SJSA1 (cell line): ENCODE data around the gene IQSEC1. TPM values are rescaled to one million over a fixed set of nuclear protein-coding genes. Genes with fewer than 3 reads are reported as not detected.

Source experiments
- DNase-seq, 2 experiments: peaks; one replicate each; pipeline ENCODE4 v3.0.0-alpha.2; 2015 to 2020; ENCODE audit warnings: low spot score in 2 of 2, low read depth in 1 of 2
- H3K27ac ChIP-seq: fragments of 250-450 bp; sonication (Bioruptor Pico); 2 replicates; pipeline ENCODE4 v1.5.1; 2020; ENCODE audit warnings: mild to moderate bottlenecking, moderate library complexity
- H3K27me3 ChIP-seq: fragments of 250-450 bp; sonication (Bioruptor Pico); replicated peaks from 2 replicates; pipeline ENCODE4 v1.5.1; 2020; ENCODE audit warnings: mild to moderate bottlenecking, moderate library complexity
- H3K36me3 ChIP-seq: fragments of 250-450 bp; sonication (Bioruptor Pico); 2 replicates; pipeline ENCODE4 v1.5.1; 2020; ENCODE audit warnings: mild to moderate bottlenecking
- H3K4me1 ChIP-seq: fragments of 250-450 bp; sonication (Bioruptor Pico); replicated peaks from 2 replicates; pipeline ENCODE4 v1.6.1; 2021; ENCODE audit warnings: mild to moderate bottlenecking
- H3K4me3 ChIP-seq: fragments of 250-450 bp; sonication (Bioruptor Pico); 2 replicates; pipeline ENCODE4 v1.5.1; 2020; ENCODE audit warnings: mild to moderate bottlenecking
- H3K9me3 ChIP-seq: fragments of 250-450 bp; sonication (Bioruptor Pico); replicated peaks from 2 replicates; pipeline ENCODE4 v1.5.1; 2020; ENCODE audit warnings: mild to moderate bottlenecking
- total RNA-seq: library from RNA; depleted of rRNA; stranded (reverse); fragments of >200 nt; shearing (Covaris generic); gene quantifications from 2 replicates; pipeline ENCODE4 v1.2.3, GENCODE V29; 2014

The IQSEC1 gene
- total RNA-seq, 1 experiment from 2014 or later: 6.5 TPM

DNA sequence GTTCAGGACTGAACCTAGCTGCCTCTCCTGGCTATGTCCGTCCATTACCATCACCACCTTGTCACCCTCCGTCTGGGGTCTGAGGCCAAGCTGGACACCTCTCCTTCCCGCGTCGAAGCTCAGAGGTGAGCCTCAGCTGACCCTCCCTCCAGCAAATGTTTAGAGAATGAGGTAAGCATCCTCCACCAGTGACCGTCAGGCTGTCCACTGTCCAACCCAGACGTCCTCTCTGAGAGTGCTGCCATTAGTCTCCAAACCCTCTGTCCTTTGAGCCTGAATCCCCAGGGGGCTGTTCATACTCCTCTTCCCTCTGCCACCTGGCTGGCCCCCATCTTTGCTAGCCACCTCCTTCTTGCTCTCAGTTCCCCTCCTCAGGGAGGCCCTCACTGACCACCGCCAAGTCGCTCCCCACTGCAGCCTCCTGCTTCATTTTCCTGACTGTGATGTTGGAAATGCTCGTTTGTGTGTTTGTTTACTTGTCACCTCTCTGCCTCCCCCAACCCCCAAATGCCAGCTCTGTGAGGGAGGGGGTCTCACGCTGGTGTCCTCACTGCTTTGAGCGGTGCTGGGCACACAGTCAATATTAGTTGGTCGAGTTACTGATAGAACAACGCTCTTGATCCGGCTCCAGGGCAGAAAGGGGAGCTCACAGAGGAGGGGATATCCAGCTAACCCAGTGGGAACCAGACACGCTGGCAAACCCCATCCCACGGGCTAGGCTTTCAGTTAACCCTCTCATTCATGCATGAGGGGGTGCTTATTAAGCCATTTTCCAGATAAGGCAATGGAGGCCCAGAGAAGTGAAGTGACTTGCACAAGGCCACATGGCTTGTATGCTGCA, 64.9 kb downstream of the IQSEC1 start:
- H3K4me1 ChIP-seq: no peaks in the 10 kb centered on the region
- no peak overlapping the region for H3K27ac ChIP-seq
- DNase-seq: no peak
- no peak overlapping the region for H3K4me3 ChIP-seq
- no peaks in the 10 kb centered on the region for H3K36me3 ChIP-seq
- H3K9me3 ChIP-seq: no peaks in the 10 kb centered on the region
- H3K27me3 ChIP-seq: no peaks in the 10 kb centered on the region

DNA sequence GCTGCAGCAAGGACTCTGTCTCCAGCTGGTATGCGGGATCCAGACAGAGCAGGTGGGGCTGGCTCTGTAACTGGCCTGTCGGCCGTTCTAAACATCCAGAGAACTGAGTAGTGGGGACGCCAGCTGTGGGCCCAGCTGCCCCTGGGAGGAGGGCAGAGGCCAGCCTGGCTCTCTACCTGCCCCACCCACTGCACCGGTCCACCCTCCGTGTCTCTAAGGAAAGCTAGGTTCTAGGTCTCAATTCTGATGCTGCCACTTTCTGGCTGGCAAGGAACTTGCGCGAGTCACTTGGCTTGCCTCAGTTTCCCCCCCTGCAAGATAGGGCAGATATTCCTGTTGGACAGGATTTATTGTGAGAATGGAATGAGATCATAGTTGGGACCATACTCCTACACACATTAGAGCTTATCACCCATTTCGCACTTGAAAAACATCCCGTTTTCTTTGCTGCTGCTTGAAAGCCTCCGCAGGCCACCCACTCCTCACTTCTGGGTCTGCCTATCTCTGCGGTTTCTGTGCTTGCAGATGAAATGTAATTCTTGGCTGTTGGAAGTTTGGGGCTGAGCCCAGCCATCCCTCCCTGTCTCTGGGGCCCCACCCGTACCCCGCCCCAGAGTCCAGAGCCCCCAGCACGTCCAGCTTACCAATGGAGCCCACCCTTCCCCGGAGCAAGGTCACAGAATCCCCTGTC, 65.8 kb downstream of the IQSEC1 start:
- Histone ChIP-seq H3K9me3 (no peaks in the 10 kb centered on the region), H3K4me1 (no peaks in the 10 kb centered on the region), H3K36me3 (no peaks in the 10 kb centered on the region), H3K27ac (no peak overlapping the region), H3K4me3 (no peak overlapping the region), H3K27me3 (0 out of 2 replicates have a peak, but pooled peaks cover 4% of the 10 kb centered on the region)
- no peak for DNase-seq

DNA sequence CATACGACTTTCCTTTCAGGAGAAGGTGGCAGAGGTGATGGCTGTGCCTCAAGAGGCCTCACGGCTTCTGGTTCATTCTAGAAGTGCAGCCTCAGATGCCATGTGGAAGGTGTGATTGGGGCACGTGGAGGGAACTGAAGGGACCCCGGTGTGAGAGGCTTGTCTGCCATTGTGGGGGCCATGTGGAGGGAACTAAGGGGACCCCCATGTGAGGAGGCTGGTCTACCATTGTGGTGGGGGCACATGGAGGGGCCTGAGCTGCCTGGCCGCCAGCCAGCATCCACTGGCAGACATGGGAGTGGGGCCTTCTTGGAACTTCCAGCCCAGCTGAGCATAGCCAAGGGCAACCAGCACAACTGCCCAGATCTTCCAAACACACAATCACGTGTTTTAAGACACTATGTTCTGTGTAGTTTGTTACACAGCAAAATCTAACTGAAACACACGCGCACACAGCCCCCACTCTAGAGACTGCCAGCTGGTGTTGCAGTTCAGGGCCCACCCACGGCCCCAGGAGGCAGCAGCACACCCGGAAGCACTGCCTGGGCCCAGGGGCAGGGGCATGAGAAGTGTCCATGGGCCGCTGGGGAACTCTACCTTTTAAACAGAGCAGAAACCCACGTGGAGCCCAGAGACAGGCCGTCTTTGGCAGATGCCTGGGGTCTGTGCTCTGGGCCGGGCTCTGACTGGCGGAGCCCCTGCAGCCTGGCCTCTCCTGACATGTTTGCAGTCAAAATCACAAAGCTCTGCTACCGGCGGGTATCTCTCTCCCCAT, 66.8 kb downstream of the IQSEC1 start:
- Histone ChIP-seq H3K27me3 (0 out of 2 replicates have a peak, but pooled peaks cover 4% of the 10 kb centered on the region), H3K4me3 (no peak overlapping the region), H3K27ac (no peak overlapping the region), H3K9me3 (no peaks in the 10 kb centered on the region), H3K4me1 (no peaks in the 10 kb centered on the region), H3K36me3 (no peaks in the 10 kb centered on the region)
- DNase-seq: no peak

DNA sequence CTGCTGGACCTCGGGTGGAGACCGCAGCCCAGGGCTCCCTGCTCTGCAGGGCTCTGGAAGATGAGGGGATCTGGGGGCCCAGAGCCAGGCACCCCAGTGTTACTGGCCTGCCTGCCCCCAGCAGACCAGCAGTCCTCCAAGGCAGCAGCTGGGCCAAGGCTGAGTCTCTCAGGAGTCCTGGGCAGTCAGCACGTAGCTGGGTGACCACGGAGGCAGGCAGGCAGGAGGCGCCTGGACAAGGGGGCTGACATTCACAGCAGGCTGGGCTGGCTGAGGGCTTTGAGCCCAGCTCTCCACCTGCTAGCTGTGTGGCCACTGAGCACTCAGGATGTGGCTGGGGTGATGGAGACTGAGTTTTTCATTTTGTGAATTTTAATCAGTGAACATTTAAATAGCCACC, 67.9 kb downstream of the IQSEC1 start:
- DNase-seq: no peak
- no peaks in the 10 kb centered on the region for H3K36me3 ChIP-seq

DNA sequence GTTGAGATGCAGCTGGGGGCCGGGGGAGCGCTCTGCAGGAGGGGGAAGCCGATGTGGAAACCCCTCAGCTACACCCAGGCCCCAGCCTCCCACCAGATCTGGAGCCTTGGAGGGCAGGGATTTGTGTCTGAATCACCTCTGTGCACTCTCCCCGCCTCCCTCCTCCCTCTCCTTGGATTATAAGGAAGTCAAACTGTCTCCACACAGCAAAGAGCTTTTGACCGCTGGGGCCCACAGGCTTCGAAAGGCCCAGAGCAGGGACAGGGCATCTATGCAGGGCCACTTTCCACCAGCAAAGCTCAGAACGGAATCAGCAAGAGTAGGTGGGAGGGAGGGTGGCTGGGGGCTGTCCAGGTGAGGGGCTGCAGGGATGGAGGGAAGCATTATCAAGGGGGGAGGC, 68.9 kb downstream of the IQSEC1 start:
- no peaks in the 10 kb centered on the region for H3K36me3 ChIP-seq
- no peak overlapping the region for H3K4me3 ChIP-seq
- H3K27me3 ChIP-seq: 0 out of 2 replicates have a peak, but pooled peaks cover 4% of the 10 kb centered on the region
- no peak overlapping the region for H3K27ac ChIP-seq
- DNase-seq: no peak
- H3K4me1 ChIP-seq: no peaks in the 10 kb centered on the region
- H3K9me3 ChIP-seq: no peaks in the 10 kb centered on the region

More for the DNA sequence above, 67.9 kb downstream of the IQSEC1 start:
- H3K4me1 ChIP-seq: no peaks in the 10 kb centered on the region
- H3K4me3 ChIP-seq: no peak overlapping the region
- H3K27ac ChIP-seq: no peak overlapping the region
- H3K9me3 ChIP-seq: no peaks in the 10 kb centered on the region
- H3K27me3 ChIP-seq: 0 out of 2 replicates have a peak, but pooled peaks cover 4% of the 10 kb centered on the region

DNA sequence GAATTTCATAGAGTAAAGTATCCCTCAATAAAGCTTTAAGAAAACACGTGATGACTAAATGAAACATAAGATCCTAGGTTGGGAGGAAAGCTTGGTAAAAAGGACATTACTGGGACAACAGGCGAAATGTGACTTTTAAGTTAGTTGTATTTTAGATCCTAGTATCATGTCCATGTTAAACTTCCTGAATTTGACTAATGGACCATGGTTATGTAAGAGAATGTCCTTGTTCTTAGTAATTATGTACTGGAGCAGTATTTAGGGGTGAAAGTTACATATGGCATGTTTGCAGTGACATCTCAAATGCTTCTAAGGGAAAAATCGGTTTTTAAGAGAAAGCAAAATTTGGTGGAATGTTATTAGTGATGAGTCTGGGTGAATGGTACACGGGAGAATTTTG, 69.6 kb downstream of the IQSEC1 start:
- H3K9me3 ChIP-seq: no peaks in the 10 kb centered on the region
- no peak overlapping the region for H3K4me3 ChIP-seq
- H3K27ac ChIP-seq: no peak overlapping the region
- H3K36me3 ChIP-seq: no peaks in the 10 kb centered on the region
- no peaks in the 10 kb centered on the region for H3K4me1 ChIP-seq
- H3K27me3 ChIP-seq: 0 out of 2 replicates have a peak, but pooled peaks cover 4% of the 10 kb centered on the region
- DNase-seq: no peak

DNA sequence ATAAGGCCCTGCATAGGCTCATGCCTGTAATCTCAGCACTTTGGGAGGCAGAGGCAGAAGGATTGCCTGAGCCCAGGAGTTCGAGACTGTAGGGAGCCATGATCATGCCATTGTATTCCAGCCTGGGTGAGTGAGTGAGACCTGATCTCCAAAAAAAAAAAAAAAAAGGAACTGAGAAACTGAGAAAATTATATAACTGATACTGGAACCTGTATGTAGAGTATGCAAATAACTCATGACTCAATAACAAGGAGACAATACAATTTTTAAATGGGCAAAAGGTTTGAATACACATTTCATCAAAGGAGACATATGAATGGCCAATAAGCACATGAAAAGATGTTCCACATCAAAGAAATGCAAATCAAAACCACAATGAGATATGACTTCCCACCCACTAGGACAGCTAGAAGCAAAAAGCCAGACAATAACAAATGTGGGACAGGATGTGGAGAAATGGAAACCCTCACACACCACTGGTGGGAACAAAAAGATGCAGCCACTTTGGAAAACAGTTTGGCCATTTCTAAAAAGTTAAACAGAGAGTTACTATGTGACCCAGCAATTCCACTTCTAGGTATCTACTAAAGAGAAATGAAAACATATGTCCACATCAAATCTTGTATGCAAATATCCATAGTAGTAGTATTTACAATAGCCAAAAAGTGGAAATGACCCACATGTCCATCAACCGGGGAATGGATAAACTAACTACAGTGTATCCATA, 70.7 kb downstream of the IQSEC1 start:
- no peak for DNase-seq
- no peaks in the 10 kb centered on the region for H3K4me1 ChIP-seq
- H3K36me3 ChIP-seq: no peaks in the 10 kb centered on the region
- H3K9me3 ChIP-seq: no peaks in the 10 kb centered on the region
- 0 out of 2 replicates have a peak, but pooled peaks cover 5% of the 10 kb centered on the region for H3K27me3 ChIP-seq
- no peak overlapping the region for H3K27ac ChIP-seq
- H3K4me3 ChIP-seq: no peak overlapping the region

DNA sequence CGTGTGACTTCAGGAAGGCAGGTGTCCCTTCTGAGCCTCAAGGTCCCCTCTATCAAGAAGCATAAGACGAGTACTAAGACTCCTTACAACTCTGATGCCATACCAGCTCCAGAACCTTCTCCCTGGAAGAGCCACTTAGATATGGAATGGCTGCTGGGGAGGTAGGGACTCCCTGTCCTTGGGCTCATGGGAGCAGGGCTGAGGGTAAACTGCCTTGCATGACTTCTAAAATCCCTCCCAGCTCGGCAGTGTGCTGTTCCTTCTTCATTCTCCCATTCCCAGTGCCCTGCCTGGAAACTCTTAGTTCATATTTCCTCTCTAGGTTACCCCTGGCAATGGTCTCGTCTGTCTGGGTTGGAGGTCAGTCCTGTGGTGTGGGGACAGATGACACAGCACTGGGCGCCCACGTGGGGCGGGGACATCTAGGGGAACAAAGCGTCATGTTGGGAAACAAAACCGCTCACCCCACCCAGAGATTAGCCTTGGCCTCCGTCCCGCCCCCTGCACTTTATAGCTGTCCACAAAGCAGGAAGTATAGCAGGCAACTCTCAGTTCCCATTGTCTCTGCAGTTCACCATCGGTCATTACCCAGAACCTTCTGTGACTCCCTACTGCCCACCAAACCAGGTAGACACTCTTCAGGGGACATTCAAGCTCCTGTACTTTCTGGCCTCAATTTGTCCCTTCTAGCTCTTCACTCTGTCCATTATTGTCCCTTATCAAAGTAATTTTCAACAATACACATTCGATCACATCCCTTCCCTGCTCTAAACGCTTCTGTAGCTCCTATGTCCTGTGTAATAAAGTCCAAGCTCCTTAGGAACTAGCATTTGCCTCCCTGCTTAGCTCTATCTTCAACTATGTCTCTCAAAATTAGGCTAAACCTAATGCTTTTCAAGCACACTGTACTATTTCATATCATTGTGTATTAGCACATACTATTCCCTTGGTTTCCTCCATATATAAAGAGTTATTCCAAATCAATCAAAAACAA, 73.8 kb downstream of the IQSEC1 start:
- Histone ChIP-seq H3K27me3 (peaks cover 17% of the 10 kb centered on the region), H3K36me3 (no peaks in the 10 kb centered on the region), H3K9me3 (no peaks in the 10 kb centered on the region), H3K4me1 (peaks cover 5% of the 10 kb centered on the region), H3K27ac (no peak overlapping the region), H3K4me3 (no peak overlapping the region)
- no peak for DNase-seq

DNA sequence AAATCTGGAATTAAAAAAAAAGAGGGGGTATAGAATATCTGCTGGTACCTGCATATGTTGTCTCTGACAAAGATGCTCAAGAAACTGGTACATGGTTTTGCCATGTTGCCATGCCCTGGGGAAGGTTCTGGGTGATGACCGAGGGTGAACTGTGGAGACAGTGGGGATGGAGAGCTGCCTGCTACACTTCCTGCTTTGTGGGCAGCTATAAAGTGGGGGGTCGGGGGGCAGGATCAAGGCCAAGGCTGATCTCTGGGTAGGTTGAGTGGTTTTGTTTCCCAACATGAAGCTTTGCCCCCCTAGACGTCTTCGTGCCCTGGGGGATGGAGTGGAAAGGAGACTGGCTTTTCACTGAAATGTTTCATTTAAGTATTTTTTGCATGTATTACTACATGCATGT, 74.6 kb downstream of the IQSEC1 start:
- Histone ChIP-seq H3K4me1 (peaks cover 11% of the 10 kb centered on the region), H3K27ac (no peak overlapping the region), H3K36me3 (no peaks in the 10 kb centered on the region), H3K4me3 (no peak overlapping the region), H3K9me3 (no peaks in the 10 kb centered on the region), H3K27me3 (peaks cover 22% of the 10 kb centered on the region)
- no peak for DNase-seq

DNA sequence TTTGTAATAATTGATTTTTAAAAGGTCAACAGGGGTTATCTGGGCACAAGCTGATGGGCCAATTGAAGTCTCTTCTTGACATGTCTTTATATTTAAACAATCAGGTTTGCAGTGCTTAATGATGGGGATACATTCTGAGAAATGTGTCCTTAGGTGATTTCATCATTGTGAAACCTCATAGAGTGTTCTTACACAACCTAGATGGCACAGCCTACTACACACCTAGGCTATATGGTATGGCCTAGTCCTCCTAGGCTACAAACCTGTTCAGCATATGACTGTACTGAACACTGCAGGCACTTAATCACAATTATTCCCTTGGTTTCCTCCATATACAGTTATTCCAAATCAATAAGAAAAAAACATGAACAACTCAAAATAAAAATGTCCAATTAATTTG, 75.8 kb downstream of the IQSEC1 start:
- H3K27me3 ChIP-seq: peaks cover 29% of the 10 kb centered on the region
- H3K4me1 ChIP-seq: peaks cover 13% of the 10 kb centered on the region
- no peak for DNase-seq
- H3K4me3 ChIP-seq: no peak overlapping the region
- no peaks in the 10 kb centered on the region for H3K36me3 ChIP-seq
- no peaks in the 10 kb centered on the region for H3K9me3 ChIP-seq
- no peak overlapping the region for H3K27ac ChIP-seq

DNA sequence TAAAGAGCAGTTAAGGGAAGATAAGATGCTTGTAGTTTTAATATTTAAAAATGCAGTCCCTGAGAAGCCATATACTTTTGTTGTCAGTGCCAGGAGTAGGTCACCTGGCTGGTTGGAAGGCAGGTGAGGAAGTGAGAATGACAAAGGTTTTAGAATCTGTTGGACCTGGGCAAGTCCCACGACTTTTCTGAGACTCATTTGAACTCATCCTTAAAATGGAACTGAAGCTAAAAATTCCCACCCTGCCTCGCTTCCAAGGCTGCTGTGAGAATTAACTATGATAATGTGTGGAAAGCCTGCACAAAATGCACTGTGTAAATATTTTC, 77.1 kb downstream of the IQSEC1 start:
- H3K36me3 ChIP-seq: no peaks in the 10 kb centered on the region
- H3K4me3 ChIP-seq: no peak overlapping the region
- peaks cover 29% of the 10 kb centered on the region for H3K27me3 ChIP-seq
- peaks cover 13% of the 10 kb centered on the region for H3K4me1 ChIP-seq
- no peak overlapping the region for H3K27ac ChIP-seq
- H3K9me3 ChIP-seq: no peaks in the 10 kb centered on the region
- DNase-seq: no peak

DNA sequence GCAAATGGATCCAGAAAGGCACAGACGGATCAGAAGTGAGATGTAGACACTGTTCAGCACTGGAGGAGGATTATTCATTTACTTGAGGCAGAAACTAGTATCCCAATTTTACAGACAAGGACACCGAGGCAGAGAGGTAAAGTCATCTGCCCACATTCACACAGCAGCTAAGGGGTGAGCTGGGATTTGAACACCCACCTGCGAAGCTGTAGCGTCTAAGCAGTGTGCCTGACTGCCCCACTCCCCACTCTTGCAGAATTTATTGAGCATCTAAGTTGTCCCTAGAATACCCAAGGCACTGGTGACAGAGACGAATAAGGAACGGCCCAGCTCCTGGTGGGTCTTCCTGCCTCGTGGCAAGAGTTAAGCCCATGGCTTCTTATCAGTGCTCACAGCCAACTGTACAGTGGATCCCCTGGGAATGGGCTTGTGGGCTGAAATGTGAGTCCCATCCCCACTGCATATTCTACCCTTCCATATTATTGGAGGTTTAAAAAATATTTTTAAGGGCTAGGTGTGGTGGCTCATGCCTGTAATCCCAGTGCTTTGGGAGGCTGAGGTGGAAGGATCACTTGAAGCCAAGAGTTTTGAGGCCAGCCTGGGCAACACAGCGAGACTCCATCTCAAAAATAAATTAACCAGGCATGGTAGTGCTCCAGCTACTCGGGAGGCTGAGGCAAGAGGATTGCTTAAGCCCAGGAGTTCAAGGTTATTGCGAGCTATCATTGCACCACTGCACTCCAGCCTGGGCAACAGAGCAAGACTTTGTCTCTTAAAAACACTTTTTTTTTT, 77.6 kb downstream of the IQSEC1 start:
- Histone ChIP-seq H3K9me3 (no peaks in the 10 kb centered on the region), H3K27ac (no peak overlapping the region), H3K27me3 (peaks cover 29% of the 10 kb centered on the region), H3K4me1 (peaks cover 13% of the 10 kb centered on the region), H3K36me3 (no peaks in the 10 kb centered on the region), H3K4me3 (no peak overlapping the region)
- DNase-seq: no peak
